HL-60 (cell line): Measurements from ENCODE around the gene GNG2.

ENCODE experiments used
- CTCF ChIP-seq: IDR thresholded peaks from one replicate; pipeline ENCODE4 v1.5.1; 2011; ENCODE audit warnings: low read length, control low read depth, inconsistent platforms; ENCODE audit not compliant: insufficient read depth
- SPI1 ChIP-seq: IDR thresholded peaks from 2 replicates; pipeline ENCODE4 v1.6.1; 2012; ENCODE audit warnings: low read depth, mild to moderate bottlenecking, borderline replicate concordance

DNA sequence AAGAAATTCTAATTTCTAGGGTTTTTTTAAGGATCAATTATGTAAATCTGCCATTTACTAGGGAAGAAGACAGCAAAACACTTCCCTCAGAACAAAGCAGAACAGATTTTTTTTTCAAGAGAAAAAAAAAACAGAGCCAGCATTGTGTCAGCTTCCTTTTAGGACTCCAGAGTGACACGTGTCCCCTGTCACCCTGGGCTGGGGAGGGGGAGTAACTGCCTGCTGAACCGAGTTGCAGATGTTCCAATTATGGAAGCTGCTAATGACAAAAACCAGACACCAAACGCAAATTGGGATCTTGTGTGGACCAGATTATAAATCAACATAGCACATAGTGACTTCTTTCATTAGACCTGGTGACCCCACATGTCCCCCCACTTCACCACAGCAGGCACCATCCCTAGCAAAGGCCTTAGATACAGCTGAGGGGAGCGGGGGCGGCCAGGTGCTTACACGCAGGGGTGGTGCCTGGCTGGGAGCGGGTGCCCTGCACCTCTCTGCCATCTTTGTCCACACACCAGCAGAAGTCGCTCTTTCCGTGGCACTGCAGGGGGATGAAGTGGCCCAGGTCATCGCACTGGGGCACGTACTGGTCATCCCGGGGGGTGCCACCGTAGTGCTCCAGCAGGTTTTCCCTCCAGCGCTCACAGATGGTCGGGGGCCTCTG lies 154.3 kb downstream of the GNG2 start:
- TF ChIP-seq CTCF, result no peak
- no peak for TF ChIP-seq SPI1
